Left cardiac atrium (tissue), 4 donors: ENCODE data around the gene SH3TC1. TPM values are rescaled to one million over a fixed set of nuclear protein-coding genes. Genes with fewer than 3 reads are reported as not detected.

Experiments used
- ATAC-seq, 2 donors: fragments of 200-7000 bp; cut with Tn5 transposase; one replicate each; pipeline ENCODE4 v1.9.1; 2020; ENCODE audit warnings: mild to moderate bottlenecking in 2 of 2, moderate library complexity in 2 of 2
- DNase-seq: peaks from one replicate; pipeline ENCODE4 v3.0.0-alpha.2; 2020
- intact Hi-C, 2 donors: fragments of 100-400 bp; cut with DNase I; formaldehyde crosslinking; loops; one replicate each; pipeline versions ENCODE4 v1.14.1 to v1.15.1; 2022 to 2023
- total RNA-seq, 2 donors: library from RNA; stranded (reverse); fragmentation: NEBNext Ultra II Directional; extraction: Animal tissue kit (Norgen Biotek cat#: 25700); gene quantifications; one replicate each; pipeline ENCODE4 v1.2.1, GENCODE V29; 2021
- donor health status: DM: no; HTN: yes; CAD: no.
- donor health status: DM: no; HTN: yes; CAD: no; lungs with severe emphysema.
- donor health status: DM: yes; HTN: yes; CAD: no.
- donor health status: Dilated cardiomyopathy.

Gene SH3TC1
- total RNA-seq, 2 donors from 2014 or later, result 11.7 to 30.9 TPM

GRCh38 chr4:8274066-8274652 lies 75.1 kb downstream of the SH3TC1 start:
- no peak for ATAC-seq
- DNase-seq, result no peak
- intact Hi-C loops, result loop anchor here (2.0 to 10.0 kb wide), 2 partner anchors 129 to 131 kb away; no protein-coding TSS in a partner anchor

DNA sequence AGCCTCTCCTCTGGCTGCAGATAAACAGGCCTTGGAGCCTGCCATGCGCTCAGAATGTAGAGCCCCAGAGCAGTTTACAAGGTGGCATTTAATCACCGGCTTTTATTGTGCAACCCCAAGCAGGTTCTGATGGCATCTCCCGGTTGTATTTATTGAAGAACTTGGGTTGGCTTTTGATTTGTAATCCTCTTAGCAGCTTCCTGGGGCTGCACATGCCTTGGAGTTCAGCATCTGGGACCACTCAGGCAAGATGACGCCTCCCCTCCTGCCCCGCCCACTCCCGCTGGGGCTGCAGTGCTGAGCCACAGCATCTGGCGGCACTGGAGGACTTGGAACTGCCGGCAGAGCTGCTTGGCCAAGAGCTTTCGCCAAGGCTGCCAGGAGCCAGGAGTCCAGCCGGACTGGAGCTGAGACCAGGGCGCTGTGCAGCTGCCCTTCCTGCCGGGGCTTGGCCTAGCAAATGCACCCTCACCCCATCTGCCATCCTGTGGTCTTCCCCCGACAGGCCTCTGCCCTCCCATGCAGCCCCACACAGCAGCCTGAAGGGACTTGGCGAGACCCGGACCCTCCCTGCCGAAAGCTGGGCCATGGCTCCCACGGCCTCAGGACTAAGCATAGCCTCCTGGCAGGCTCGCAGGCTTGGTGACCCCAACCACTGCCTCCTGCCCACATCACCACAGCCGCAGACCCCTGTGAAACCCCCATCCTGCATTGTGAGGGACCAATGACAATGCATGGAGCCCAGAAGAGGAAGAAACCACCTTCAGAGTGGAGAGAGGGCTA lies 75.9 kb downstream of the SH3TC1 start:
- peak; percentile 90 for DNase-seq
- intact Hi-C loops, result loop anchor here (2.0 to 10.0 kb wide), 2 partner anchors 128 to 130 kb away; no protein-coding TSS in a partner anchor

DNA sequence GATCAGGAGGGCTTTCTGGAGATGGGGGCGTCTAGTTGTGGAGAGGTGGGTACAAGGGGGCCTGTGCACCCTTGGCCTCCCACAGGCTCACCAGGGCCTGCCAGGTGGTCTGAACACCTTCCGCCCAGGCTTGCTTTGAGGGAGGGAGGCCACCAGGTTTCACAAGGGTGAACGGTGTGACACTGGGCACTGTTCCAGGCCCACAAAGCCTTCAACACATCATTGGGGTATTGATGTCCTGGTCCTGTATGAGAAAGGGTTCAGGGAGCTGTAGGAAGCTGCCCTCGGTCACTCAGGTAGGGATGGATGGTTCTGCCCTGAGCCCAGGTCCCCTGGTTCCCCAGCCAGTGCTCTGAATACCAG lies 76.4 kb downstream of the SH3TC1 start:
- no peak for ATAC-seq
- DNase-seq, result no peak
- intact Hi-C loops, result loop anchor here (2.0 to 10.0 kb wide), 2 partner anchors 127 to 129 kb away; no protein-coding TSS in a partner anchor

More for the DNA sequence above, 75.9 kb downstream of the SH3TC1 start:
- ATAC-seq, result peak; percentile 73 to 83

- DNase-seq, result peak; percentile 69
- intact Hi-C loops, result loop anchor here in 1 of 2 donors (10.0 kb wide), 1 partner anchor 128 kb away; no protein-coding TSS in a partner anchor
- ATAC-seq, result peak; percentile 23 to 45
Measured at GRCh38 chr4:8276358-8277240, 77.5 kb downstream of the SH3TC1 start.

DNA sequence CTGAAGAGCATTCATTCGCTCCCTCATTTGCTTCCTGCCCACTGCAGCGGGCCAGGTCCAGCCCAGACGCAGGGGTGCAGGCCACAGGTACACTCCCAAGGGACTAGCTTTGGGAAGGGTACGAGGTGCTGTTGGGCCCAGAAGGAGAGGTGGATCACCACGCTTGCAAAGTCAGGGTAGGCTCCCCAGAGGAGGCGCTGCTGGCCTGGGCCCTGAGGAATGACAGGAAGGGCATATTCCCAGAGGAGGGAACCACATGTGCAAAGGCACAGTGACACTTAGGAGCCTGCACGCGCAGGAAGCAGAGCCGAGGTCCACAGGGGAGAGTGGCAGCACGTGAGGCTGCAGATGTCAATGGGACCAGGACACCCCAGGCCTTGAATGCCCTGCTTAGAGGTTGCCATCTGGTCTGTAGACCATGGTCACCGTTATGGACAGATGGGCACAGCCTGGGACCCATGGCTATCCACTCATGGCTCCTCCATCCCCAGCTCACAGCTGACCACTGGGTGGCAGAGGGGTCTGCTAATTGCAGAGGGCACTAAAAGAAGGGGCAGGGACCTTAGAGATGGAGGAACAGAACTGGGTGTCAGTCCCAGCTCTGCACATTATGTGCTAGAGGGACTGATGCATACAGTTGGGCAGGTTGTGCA lies 78.4 kb downstream of the SH3TC1 start:
- ATAC-seq, result no peak
- no peak for DNase-seq
- intact Hi-C loops, result loop anchor here in 1 of 2 donors (10.0 kb wide), 1 partner anchor 127 kb away; no protein-coding TSS in a partner anchor

DNA sequence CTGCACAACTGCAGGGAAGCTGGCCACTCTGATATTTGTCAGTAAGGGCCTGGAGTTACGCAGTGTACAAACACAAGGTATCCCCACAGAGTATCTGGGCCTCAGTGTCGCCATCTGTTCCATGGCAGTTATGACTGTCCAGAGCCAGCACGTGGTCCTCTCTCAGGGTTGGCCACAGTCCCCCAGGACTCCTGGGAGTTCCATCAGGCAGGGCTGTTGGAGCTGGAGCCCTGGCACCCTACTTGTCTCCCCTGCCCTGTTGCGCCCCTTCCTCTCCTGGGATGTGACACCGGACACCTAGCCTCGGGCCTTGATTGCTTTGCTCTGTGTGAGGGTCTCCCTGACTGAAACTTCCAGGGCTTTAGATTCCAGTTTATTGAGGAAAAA lies 78.9 kb downstream of the SH3TC1 start:
- intact Hi-C loops, result loop anchor here in 1 of 2 donors (10.0 kb wide), 1 partner anchor 127 kb away; no protein-coding TSS in a partner anchor
- peak; percentile 26 for DNase-seq
- ATAC-seq, result no peak

DNA sequence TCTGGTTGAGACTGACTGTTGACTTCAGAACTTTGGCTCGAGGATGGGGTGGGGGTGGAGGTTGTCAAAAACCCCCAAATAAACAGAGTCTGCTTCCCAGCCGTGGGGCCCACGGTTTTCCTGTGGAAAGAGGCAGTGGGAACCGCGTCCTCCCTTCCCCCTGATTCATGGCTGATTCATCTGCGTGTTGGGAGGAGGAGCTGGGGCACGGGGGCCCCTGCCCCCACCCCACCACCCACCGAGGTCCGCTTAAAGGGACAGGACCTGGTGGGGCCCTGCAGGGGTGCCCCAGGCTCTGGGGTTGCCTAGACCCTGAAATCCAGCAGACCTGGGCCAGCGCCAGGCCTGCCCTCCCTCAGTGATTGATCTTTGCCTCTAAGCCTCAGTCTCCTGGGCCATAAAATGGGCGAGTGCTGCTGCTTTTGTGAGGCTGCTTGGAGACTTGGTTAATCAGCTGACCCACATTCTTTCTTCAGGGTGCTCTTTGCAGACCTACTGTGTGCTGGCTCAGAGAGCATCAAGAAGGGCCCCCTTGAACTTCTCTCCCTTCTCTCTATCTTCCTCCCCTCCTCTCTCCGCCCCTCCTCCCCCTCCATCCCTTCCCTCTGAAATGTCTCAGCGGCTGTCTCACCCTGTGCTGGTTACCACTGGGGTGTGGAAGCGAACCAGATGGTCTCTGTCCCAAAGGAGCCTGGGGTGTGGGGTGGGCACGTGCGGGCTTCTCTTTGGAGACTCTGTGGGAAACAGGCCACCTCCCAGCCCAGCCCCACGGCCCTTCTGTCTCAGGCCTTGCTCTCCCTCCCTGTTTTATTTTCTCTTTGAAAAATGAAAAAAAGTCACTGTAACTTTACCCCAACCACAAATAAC lies 79.6 kb downstream of the SH3TC1 start:
- ATAC-seq, result peak in 1 of 2 donors; percentile 34
- DNase-seq, result peak; percentile 53
- intact Hi-C loops, result loop anchor here in 1 of 2 donors (10.0 kb wide), 1 partner anchor 126 kb away; no protein-coding TSS in a partner anchor

DNA sequence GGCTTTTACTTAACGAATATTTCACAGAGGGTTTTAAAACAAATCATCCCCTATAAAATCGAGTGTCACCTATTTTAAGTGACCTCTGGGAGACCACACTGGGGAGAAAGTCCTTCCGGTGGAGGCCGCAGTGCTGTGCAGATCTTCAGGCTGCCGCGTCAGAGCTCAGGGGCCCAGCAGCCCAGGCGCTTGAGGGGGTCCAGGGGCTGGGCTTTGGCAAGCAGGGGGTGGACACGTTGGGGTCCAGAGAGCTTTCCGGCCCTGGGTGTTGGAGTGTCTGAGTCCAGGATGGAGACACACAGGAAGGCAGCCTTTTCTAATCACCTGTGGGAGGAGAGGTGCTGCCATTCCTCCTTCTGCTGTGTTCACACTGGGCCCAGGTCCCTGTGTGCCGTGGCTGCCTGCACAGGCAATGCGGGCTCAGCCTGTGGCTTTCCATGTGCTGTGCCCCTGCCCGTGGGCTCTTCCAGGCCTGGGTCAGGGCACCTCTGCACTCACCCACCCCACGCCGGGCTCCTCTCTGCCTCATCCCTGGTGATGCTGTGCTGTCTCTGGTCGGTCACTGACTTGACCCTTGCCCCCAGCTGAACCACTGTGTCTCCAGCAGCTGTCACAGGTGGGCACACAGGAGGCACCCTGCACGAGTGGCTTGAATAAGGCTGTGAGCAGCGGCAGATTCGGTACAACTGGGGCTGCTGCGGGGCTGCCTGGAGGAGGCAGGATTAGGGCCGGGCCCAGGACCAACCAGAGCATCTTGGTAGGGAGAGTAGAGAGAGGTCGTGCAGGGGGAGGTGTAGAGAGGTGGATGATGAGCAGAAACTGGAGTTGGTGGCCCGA lies 80.4 kb downstream of the SH3TC1 start:
- intact Hi-C loops, result loop anchor here in 1 of 2 donors (10.0 kb wide), 1 partner anchor 125 kb away; no protein-coding TSS in a partner anchor
- DNase-seq (no peak), ATAC-seq (no peak)

GRCh38 chr4:8280158-8280875 lies 81.2 kb downstream of the SH3TC1 start:
- no peak for ATAC-seq
- intact Hi-C loops, result no loop called here

DNA sequence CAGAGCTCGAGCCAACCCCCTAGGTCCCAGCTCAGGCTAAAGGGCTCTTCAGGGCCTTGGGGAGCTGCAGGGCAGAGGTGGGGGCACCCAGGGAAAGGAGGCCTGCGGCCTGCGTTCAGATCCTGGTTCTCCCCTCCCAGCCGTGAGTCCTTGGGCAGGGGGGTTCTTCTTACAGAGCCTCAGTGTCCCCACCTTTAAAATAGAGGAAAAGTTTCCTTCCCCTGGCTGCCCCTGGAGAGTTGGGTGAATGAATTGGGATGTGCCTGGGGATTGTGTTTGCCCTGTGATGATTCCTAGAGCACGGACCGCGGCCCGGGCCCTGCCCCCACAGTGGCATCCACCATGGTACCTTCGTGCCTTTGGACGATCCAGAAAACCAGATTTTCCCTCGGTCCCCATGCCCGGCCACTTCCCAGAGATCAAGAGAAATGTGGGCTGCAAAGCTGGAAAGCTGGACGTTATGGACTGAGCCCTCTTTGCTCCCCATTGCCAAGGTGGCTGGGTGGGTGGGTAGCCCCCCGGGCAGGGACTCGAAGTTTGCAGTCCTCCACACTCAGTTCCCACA lies 81.9 kb downstream of the SH3TC1 start:
- intact Hi-C loops, result no loop called here
- DNase-seq, result peak; percentile 14

More at GRCh38 chr4:8280158-8280875, 81.2 kb downstream of the SH3TC1 start:
- peak; percentile 18 for DNase-seq

DNA sequence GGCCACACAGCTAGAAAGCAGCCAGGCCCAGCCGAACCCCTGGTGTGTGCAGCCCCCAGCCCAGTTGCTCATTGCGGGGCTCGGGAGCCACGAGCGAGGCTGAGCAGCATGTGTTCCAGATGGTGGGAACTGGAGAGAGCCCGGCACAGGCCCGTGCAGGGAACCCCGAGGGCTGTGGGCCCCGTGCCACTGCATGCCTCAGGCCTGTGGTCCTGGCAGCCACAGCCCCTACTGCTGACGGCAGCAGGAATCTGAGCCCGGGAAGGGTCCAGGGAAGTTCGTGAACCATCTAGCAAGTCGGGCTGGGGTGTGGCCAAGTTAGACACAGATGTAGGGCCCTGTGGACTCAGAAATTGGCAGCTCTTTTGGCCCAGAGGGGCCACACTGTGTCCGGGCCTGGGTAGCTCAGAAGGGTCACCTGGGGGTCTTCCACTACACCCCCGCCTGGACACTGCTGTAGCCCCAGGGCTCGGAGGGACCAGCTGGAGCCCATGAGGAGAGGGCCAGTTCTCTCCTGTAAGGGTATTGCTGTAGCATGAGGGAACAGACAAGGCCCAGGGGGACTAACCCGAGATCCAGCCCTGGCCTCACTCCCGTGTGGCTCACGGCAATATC lies 82.5 kb downstream of the SH3TC1 start:
- ATAC-seq (peak; percentile 34 to 77), DNase-seq (peak; percentile 81)
- intact Hi-C loops, result no loop called here

More for the DNA sequence above, 81.9 kb downstream of the SH3TC1 start:
- ATAC-seq, result no peak

DNA sequence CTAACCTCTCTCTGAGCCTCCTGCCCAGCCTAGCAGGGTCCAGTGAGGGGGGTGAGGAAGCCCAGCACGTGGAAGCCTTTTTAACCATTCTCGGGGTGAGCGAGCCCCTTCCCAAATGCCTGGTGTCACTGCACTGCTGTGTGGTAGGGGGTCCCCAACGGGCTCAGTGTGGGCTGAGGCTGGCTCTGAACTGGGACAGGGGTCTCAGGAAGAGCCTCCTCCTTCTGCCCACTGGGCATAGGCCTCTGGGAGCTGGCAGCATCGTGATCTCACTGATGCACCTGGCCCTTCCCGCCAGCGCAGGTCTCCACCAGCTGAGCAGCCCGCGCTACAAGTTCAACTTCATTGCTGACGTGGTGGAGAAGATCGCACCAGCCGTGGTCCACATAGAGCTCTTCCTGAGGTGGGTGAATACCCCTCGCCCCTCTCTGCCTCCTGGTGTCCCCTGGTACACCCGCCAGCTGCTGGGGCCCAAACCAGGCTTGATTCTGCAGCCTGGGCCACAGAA lies 83.1 kb downstream of the SH3TC1 start:
- ATAC-seq (no peak), DNase-seq (peak; percentile 22)
- intact Hi-C loops, result no loop called here

DNA sequence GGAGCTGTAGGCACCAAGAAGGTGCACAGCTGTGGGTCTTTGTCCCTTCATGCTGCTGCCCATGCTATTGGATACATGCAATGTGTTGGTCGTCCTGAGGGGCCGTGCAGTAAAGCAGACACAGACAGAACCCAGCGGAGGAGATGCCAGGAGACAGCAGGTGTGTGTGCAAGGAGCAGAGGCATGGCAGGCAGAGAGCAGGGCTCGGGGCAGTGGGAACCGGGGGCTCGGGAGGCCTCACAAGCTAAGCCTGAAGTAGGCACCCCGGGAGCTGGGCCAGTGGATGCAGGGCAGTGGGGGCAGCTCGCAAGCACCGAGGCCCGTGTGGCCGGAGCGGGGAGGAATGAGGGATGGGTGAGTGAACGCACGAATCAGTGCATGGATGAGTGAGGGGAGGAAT lies 83.7 kb downstream of the SH3TC1 start:
- DNase-seq (peak; percentile 19), ATAC-seq (no peak)
- intact Hi-C loops, result no loop called here

- DNase-seq, result no peak
- no peak for ATAC-seq
- intact Hi-C loops, result no loop called here
Measured at GRCh38 chr4:8283161-8283560, 84.1 kb downstream of the SH3TC1 start.

DNA sequence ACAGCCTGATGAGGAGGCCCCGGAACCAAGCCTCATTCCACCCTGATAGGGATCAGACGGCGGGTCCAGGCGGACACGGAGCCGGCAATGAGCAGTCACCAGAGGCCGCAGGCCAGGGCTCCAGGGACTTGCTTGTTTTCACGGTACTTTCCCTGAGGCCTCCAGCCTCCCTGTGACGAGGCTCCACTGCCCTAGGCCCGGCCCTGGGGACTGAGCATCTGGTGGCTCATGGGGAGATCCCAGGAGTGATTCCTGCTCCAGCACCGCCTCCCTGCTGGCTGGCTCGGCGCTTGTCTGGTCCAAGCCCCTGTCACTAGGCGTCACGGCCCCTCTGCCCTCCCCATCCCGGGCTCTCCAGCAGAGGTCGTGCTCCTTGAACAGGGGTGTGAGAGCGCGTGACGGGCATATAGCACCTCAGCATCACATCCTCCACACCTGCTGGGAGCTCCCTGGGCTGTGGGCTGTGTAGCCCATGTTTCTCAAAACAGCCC lies 84.6 kb downstream of the SH3TC1 start:
- DNase-seq (peak; percentile 32), ATAC-seq (peak in 1 of 2 donors; percentile 1)
- intact Hi-C loops, result no loop called here
